SK-N-SH (cell line): ENCODE measurements around the gene CRYBA1. TPM values are rescaled to one million over a fixed set of nuclear protein-coding genes. Genes with fewer than 3 reads are reported as not detected.

Experiments used
- CTCF ChIA-PET: fragments of 300-600, 350-600 bp; formaldehyde crosslinking; extraction: SDS; loops from one replicate; lab custom pipeline; 2021; lab: Yijun Ruan, JAX
- POLR2A ChIA-PET: fragments of 350-600 bp; sonication (Branson Sonifier 250); formaldehyde crosslinking; extraction: SDS; loops from one replicate; lab custom pipeline; 2020; ENCODE audit warnings: antibody characterized with exemption, inconsistent platforms; lab: Yijun Ruan, JAX
- DNase-seq: peaks from one replicate; pipeline ENCODE4 v3.0.0; 2012
- H2AFZ ChIP-seq: fragments of 200-600 bp; sonication (generic); 2 replicates; pipeline ENCODE4 v1.8.1; 2016; ENCODE audit warnings: antibody characterized with exemption, mild to moderate bottlenecking, low read depth
- H3F3A ChIP-seq: fragments of 200-600 bp; sonication (generic); replicated peaks from 2 replicates; pipeline ENCODE3; 2016; ENCODE audit warnings: antibody characterized with exemption, mild to moderate bottlenecking; ENCODE audit not compliant: insufficient read depth
- H3K27ac ChIP-seq, 2 experiments: fragments of 200-500 bp in 1 of 2; fragments of 200-600 bp in 1 of 2; sonication (Bioruptor generic) in 1 of 2; sonication (generic), shearing (Covaris generic) in 1 of 2; 2 replicates each; pipeline versions ENCODE4 v1.5.1 to v1.6.1; 2014 to 2016; ENCODE audit warnings: low read depth in 2 of 2, inconsistent platforms in 1 of 2, low read length in 1 of 2, mild to moderate bottlenecking in 1 of 2, mixed read lengths in 1 of 2
- H3K27me3 ChIP-seq: fragments of 200-600 bp; sonication (generic), shearing (Covaris generic); 2 replicates; pipeline ENCODE4 v1.6.1; 2016; ENCODE audit warnings: mixed run types; ENCODE audit not compliant: insufficient read depth
- H3K36me3 ChIP-seq, 2 experiments: fragments of 200-500 bp in 1 of 2; fragments of 200-600 bp in 1 of 2; sonication (Bioruptor generic) in 1 of 2; sonication (generic) in 1 of 2; replicated peaks in 1 of 2; 2 replicates each; pipeline versions ENCODE3 to v1.5.1; 2014 to 2016; ENCODE audit warnings: low read length in 1 of 2, mild to moderate bottlenecking in 1 of 2; ENCODE audit not compliant: insufficient read depth in 2 of 2, control insufficient read depth in 1 of 2
- H3K4me1 ChIP-seq, 2 experiments: fragments of 200-500 bp in 1 of 2; fragments of 200-600 bp in 1 of 2; sonication (Bioruptor generic) in 1 of 2; sonication (generic), shearing (Covaris generic) in 1 of 2; 2 replicates each; pipeline versions ENCODE4 v1.5.1 to v1.6.1; 2014 to 2016; ENCODE audit warnings: low read depth in 1 of 2, low read length in 1 of 2, mixed run types in 1 of 2; ENCODE audit not compliant: insufficient read depth in 2 of 2, control insufficient read depth in 1 of 2
- H3K4me2 ChIP-seq: fragments of 200-600 bp; sonication (generic), shearing (Covaris generic); 2 replicates; pipeline ENCODE4 v1.6.1; 2017; ENCODE audit warnings: mixed run types
- H3K4me3 ChIP-seq, 2 experiments: fragments of 200-500 bp in 1 of 2; fragments of 200-600 bp in 1 of 2; sonication (Bioruptor generic) in 1 of 2; sonication (generic), shearing (Covaris generic) in 1 of 2; 2 replicates each; pipeline versions ENCODE4 v1.5.1 to v1.8.1; 2014 to 2016; ENCODE audit warnings: low read depth in 2 of 2, inconsistent platforms in 1 of 2, low read length in 1 of 2, mild to moderate bottlenecking in 1 of 2, mixed read lengths in 1 of 2, moderate library complexity in 1 of 2
- H3K79me2 ChIP-seq: fragments of 200-600 bp; sonication (generic); 2 replicates; pipeline ENCODE4 v1.8.1; 2017; ENCODE audit warnings: mild to moderate bottlenecking; ENCODE audit not compliant: insufficient read depth
- H3K9ac ChIP-seq: fragments of 200-600 bp; sonication (generic); 2 replicates; pipeline ENCODE4 v1.6.1; 2017; ENCODE audit warnings: mixed run types
- H3K9me2 ChIP-seq: fragments of 200-600 bp; sonication (generic); 2 replicates; pipeline ENCODE4 v1.6.1; 2017; ENCODE audit warnings: mixed run types
- H3K9me3 ChIP-seq: fragments of 200-600 bp; sonication (generic); 2 replicates; pipeline ENCODE4 v1.6.1; 2017; ENCODE audit warnings: mixed run types, mild to moderate bottlenecking, moderate library complexity
- H4K20me1 ChIP-seq: fragments of 200-600 bp; sonication (generic); 2 replicates; pipeline ENCODE4 v1.6.1; 2017; ENCODE audit warnings: mild to moderate bottlenecking, mixed run types; ENCODE audit not compliant: insufficient read depth
- FOSL2 ChIP-seq: IDR thresholded peaks from 2 replicates; pipeline ENCODE4 v1.4.0; 2012; ENCODE audit warnings: low read depth, mild to moderate bottlenecking, moderate library complexity, borderline replicate concordance
- MEF2A ChIP-seq: IDR thresholded peaks from 2 replicates; pipeline ENCODE4 v1.4.0; 2012; ENCODE audit warnings: low read depth, borderline replicate concordance
- NRF1 ChIP-seq: IDR thresholded peaks from 2 replicates; pipeline ENCODE4 v1.6.1; 2012; ENCODE audit warnings: low read depth, mild to moderate bottlenecking, low read length
- RAD21 ChIP-seq: IDR thresholded peaks from 2 replicates; pipeline ENCODE4 v1.6.1; 2012; ENCODE audit warnings: mild to moderate bottlenecking, low read length
- RCOR1 ChIP-seq: fragments of 150-350 bp; IDR thresholded peaks from 2 replicates; pipeline ENCODE4 v1.6.1; 2017; ENCODE audit warnings: antibody characterized with exemption, low read length
- TCF12 ChIP-seq: IDR thresholded peaks from 2 replicates; pipeline ENCODE4 v1.4.0; 2012
- YY1 ChIP-seq: IDR thresholded peaks from 2 replicates; pipeline ENCODE4 v1.4.0; 2012; ENCODE audit warnings: low read depth, mild to moderate bottlenecking
- WGBS: methylation state at CpG from one replicate; pipeline ENCODE4 v1.1.6; 2017; ENCODE audit warnings: low lambda C conversion rate; 5-methylcytosine and 5-hydroxymethylcytosine counted together
- polyA plus RNA-seq, 3 experiments: library from polyadenylated mRNA; depleted of rRNA; stranded (reverse); fragments of >200 nt; gene quantifications; 2 replicates each; pipeline ENCODE4 v1.2.3, GENCODE V29; 2012
- TF ChIP-seq, protein P1 (sequence below): fragments of 200-600 bp; sonication (generic); IDR thresholded peaks from 2 replicates; pipeline ENCODE4 v1.6.1; 2017; ENCODE audit warnings: antibody characterized with exemption, mild to moderate bottlenecking, moderate library complexity
- TF ChIP-seq, protein P2 (sequence below): IDR thresholded peaks from 2 replicates; pipeline ENCODE4 v1.4.0; 2012; ENCODE audit warnings: low read depth
- TF ChIP-seq, protein P3 (sequence below): IDR thresholded peaks from 2 replicates; pipeline ENCODE4; 2012
- TF ChIP-seq, protein P4 (sequence below): IDR thresholded peaks from 2 replicates; pipeline ENCODE4 v1.4.0; 2012; ENCODE audit warnings: low read depth, borderline replicate concordance
- TF ChIP-seq, protein P5 (sequence below): IDR thresholded peaks from 2 replicates; pipeline ENCODE4 v1.6.1; 2012; ENCODE audit warnings: mild to moderate bottlenecking, low read depth, low read length, moderate library complexity
- TF ChIP-seq, protein P6 (sequence below): fragments of 150-350 bp; IDR thresholded peaks from 2 replicates; pipeline ENCODE4 v1.6.1; 2017; ENCODE audit warnings: antibody characterized with exemption, low read length, low read depth, borderline replicate concordance

CRYBA1 gene
- polyA plus RNA-seq, 1 of the 3 experiments (the other 2 are of a cell fraction): not detected

DNA sequence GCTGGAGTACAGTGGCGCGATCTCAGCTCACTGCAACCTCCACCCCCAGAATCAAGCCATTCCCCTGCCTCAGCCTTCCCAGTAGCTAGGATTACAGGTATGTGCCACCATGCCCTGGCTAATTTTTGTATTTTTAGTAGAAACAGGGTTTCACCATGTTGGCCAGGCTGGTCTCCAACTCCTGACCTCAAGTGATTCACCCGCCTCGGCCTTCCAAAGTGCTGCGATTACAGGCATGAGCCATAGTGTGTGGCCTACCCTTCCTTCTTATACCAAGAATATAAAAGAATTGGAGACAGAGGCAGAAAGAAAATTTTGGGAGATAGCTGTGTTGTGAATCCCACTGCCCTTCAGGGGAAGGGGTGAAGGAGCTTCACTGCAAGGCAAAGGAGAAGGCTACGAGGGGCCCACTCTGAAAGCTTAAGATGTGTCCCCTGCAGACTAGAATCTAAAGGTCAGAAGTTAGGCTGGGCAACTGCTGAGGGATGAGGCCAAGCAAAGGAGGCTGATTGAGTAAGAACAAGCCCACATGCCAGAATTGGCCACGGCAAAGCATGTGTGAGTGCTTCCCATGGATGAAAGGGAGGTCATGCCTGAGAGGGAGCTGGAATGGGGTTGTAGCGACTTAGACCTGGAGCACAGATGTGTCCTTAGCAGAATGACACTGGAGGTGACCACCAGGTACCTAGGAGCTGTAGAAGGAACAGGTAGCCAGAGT lies 8.4 kb upstream of the CRYBA1 start:
- no peak for DNase-seq
- no peak overlapping the region for H3K9ac ChIP-seq
- H3K79me2 ChIP-seq: no peaks in the 10 kb centered on the region
- peaks cover 15 to 28% of the 10 kb centered on the region in 2 experiments for H3K4me1 ChIP-seq
- no peak overlapping the region for H3K4me2 ChIP-seq
- peak overlapping the region; percentile 32; the same call in 1 of the 2 replicates for H2AFZ ChIP-seq
- no peaks in the 10 kb centered on the region for H3K9me2 ChIP-seq
- 88% methylated on average over 8 of the region's 8 CpGs for WGBS
- peak overlapping the region in 1 of 2 experiments; percentile 15; a peak in 1 of 4 replicates for H3K27ac ChIP-seq
- no peaks in the 10 kb centered on the region for H3K36me3 ChIP-seq
- CTCF ChIA-PET: interaction anchor here (0.6 to 2.3 kb wide), 8 partner anchors 14 to 114 kb away, joined by 3 to 10 read pairs (median 4); partner anchors contain the start of gene MYO18A
- TF ChIP-seq, protein P1, sequence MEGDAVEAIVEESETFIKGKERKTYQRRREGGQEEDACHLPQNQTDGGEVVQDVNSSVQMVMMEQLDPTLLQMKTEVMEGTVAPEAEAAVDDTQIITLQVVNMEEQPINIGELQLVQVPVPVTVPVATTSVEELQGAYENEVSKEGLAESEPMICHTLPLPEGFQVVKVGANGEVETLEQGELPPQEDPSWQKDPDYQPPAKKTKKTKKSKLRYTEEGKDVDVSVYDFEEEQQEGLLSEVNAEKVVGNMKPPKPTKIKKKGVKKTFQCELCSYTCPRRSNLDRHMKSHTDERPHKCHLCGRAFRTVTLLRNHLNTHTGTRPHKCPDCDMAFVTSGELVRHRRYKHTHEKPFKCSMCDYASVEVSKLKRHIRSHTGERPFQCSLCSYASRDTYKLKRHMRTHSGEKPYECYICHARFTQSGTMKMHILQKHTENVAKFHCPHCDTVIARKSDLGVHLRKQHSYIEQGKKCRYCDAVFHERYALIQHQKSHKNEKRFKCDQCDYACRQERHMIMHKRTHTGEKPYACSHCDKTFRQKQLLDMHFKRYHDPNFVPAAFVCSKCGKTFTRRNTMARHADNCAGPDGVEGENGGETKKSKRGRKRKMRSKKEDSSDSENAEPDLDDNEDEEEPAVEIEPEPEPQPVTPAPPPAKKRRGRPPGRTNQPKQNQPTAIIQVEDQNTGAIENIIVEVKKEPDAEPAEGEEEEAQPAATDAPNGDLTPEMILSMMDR: no peak
- TF ChIP-seq NRF1 (no peak), FOSL2 (no peak), YY1 (no peak), RCOR1 (no peak), RAD21 (no peak), TCF12 (no peak), MEF2A (no peak)
- TF ChIP-seq, protein P2, sequence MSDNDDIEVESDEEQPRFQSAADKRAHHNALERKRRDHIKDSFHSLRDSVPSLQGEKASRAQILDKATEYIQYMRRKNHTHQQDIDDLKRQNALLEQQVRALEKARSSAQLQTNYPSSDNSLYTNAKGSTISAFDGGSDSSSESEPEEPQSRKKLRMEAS: no peak
- TF ChIP-seq, protein P3, sequence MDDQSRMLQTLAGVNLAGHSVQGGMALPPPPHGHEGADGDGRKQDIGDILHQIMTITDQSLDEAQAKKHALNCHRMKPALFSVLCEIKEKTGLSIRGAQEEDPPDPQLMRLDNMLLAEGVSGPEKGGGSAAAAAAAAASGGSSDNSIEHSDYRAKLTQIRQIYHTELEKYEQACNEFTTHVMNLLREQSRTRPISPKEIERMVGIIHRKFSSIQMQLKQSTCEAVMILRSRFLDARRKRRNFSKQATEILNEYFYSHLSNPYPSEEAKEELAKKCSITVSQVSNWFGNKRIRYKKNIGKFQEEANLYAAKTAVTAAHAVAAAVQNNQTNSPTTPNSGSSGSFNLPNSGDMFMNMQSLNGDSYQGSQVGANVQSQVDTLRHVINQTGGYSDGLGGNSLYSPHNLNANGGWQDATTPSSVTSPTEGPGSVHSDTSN: no peak
- TF ChIP-seq, protein P4, sequence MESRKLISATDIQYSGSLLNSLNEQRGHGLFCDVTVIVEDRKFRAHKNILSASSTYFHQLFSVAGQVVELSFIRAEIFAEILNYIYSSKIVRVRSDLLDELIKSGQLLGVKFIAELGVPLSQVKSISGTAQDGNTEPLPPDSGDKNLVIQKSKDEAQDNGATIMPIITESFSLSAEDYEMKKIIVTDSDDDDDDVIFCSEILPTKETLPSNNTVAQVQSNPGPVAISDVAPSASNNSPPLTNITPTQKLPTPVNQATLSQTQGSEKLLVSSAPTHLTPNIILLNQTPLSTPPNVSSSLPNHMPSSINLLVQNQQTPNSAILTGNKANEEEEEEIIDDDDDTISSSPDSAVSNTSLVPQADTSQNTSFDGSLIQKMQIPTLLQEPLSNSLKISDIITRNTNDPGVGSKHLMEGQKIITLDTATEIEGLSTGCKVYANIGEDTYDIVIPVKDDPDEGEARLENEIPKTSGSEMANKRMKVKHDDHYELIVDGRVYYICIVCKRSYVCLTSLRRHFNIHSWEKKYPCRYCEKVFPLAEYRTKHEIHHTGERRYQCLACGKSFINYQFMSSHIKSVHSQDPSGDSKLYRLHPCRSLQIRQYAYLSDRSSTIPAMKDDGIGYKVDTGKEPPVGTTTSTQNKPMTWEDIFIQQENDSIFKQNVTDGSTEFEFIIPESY: no peak
- TF ChIP-seq, protein P5, sequence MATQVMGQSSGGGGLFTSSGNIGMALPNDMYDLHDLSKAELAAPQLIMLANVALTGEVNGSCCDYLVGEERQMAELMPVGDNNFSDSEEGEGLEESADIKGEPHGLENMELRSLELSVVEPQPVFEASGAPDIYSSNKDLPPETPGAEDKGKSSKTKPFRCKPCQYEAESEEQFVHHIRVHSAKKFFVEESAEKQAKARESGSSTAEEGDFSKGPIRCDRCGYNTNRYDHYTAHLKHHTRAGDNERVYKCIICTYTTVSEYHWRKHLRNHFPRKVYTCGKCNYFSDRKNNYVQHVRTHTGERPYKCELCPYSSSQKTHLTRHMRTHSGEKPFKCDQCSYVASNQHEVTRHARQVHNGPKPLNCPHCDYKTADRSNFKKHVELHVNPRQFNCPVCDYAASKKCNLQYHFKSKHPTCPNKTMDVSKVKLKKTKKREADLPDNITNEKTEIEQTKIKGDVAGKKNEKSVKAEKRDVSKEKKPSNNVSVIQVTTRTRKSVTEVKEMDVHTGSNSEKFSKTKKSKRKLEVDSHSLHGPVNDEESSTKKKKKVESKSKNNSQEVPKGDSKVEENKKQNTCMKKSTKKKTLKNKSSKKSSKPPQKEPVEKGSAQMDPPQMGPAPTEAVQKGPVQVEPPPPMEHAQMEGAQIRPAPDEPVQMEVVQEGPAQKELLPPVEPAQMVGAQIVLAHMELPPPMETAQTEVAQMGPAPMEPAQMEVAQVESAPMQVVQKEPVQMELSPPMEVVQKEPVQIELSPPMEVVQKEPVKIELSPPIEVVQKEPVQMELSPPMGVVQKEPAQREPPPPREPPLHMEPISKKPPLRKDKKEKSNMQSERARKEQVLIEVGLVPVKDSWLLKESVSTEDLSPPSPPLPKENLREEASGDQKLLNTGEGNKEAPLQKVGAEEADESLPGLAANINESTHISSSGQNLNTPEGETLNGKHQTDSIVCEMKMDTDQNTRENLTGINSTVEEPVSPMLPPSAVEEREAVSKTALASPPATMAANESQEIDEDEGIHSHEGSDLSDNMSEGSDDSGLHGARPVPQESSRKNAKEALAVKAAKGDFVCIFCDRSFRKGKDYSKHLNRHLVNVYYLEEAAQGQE: no peak
- TF ChIP-seq, protein P6, sequence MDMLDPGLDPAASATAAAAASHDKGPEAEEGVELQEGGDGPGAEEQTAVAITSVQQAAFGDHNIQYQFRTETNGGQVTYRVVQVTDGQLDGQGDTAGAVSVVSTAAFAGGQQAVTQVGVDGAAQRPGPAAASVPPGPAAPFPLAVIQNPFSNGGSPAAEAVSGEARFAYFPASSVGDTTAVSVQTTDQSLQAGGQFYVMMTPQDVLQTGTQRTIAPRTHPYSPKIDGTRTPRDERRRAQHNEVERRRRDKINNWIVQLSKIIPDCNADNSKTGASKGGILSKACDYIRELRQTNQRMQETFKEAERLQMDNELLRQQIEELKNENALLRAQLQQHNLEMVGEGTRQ: no peak
- H3F3A ChIP-seq: peaks cover 33% of the 10 kb centered on the region
- no peak overlapping the region for H3K4me3 ChIP-seq
- no peaks in the 10 kb centered on the region for H3K27me3 ChIP-seq
- no peaks in the 10 kb centered on the region for H4K20me1 ChIP-seq
- POLR2A ChIA-PET: no interaction called here
- no peaks in the 10 kb centered on the region for H3K9me3 ChIP-seq
